ENCODE measurements around the gene C10orf53. TPM values are rescaled to one million over a fixed set of nuclear protein-coding genes. Genes with fewer than 3 reads are reported as not detected.

The C10orf53 gene
- 5.7 TPM in 1 of 2 replicates, not detected in the other for polyA plus RNA-seq

GRCh38 chr10:49679480-49679893 is at the start of gene C10orf53:
Gene C10orf53, plus strand, starts transcription at chr10:49679651. Its CDS starts 47 bp downstream, at chr10:49679698.

Other genes with a start within 250 kb of the C10orf53 start
- gene ERCC6, start 140.5 kb upstream of the C10orf53 start, polyA plus RNA-seq = 43.5 and 52.9 TPM in 2 replicates
- gene SLC18A3, start 69.3 kb upstream of the C10orf53 start, polyA plus RNA-seq = not detected in 2 replicates
- gene CHAT, start 65.6 kb upstream of the C10orf53 start, polyA plus RNA-seq = not detected in 2 replicates
- gene OGDHL, start 82.7 kb downstream of the C10orf53 start, polyA plus RNA-seq = 12.7 and 15.0 TPM in 2 replicates